Epithelial cell of esophagus (primary cell): ENCODE measurements around the gene KRT1.

Experiments
- DNase-seq: peaks from one replicate; pipeline ENCODE4 v3.0.0; 2010; ENCODE audit warnings: low read depth
- H3K4me3 ChIP-seq: 2 replicates; pipeline ENCODE4 v1.5.1; 2011; ENCODE audit warnings: mild to moderate bottlenecking, low read length, control low read depth
- CTCF ChIP-seq: IDR thresholded peaks from 2 replicates; pipeline ENCODE4 v1.5.1; 2011; ENCODE audit warnings: low read depth, mild to moderate bottlenecking, low read length, control low read depth, inconsistent platforms; ENCODE audit not compliant: insufficient read depth; ENCODE audit errors: missing control alignments

The KRT1 gene

GRCh38 chr12:52710730-52711129 is 30.5 kb upstream of the KRT1 start:
- no peak for TF ChIP-seq CTCF
- DNase-seq: no peak
- H3K4me3 ChIP-seq: no peak overlapping the region

- no peak for TF ChIP-seq CTCF
- no peak overlapping the region for H3K4me3 ChIP-seq
- DNase-seq: no peak
Observed at GRCh38 chr12:52708010-52708409, 27.8 kb upstream of the KRT1 start.

- DNase-seq: no peak
- TF ChIP-seq CTCF: no peak
Observed at GRCh38 chr12:52704464-52704863, 24.3 kb upstream of the KRT1 start.

GRCh38 chr12:52703878-52704277 is 23.7 kb upstream of the KRT1 start:
- TF ChIP-seq CTCF: no peak
- DNase-seq: no peak
- no peak overlapping the region for H3K4me3 ChIP-seq

More at GRCh38 chr12:52704464-52704863, 24.3 kb upstream of the KRT1 start:
- H3K4me3 ChIP-seq: no peak overlapping the region

GRCh38 chr12:52703424-52703823 is 23.2 kb upstream of the KRT1 start, which contains the start of gene KRT77:
Gene KRT77 (minus strand): TSS chr12:52703524. CDS start chr12:52703434, 90 bp downstream.
- TF ChIP-seq CTCF: no peak
- no peak for DNase-seq
- H3K4me3 ChIP-seq: no peak within 1 kb of the TSS

GRCh38 chr12:52702338-52702737 is 22.1 kb upstream of the KRT1 start:
- no peak for DNase-seq
- no peak for TF ChIP-seq CTCF
- H3K4me3 ChIP-seq: no peak overlapping the region

- no peak for DNase-seq
- H3K4me3 ChIP-seq: no peak overlapping the region
Observed at GRCh38 chr12:52701281-52701680, 21.1 kb upstream of the KRT1 start.

More at GRCh38 chr12:52701281-52701680, 21.1 kb upstream of the KRT1 start:
- no peak for TF ChIP-seq CTCF
